ENCODE measurements around the gene AKAP6.
A peak's percentile ranks its signal among the peaks of the same experiment; 100 is the strongest.

Gene AKAP6

GRCh38 chr14:32682214-32682613 is 353.1 kb downstream of the AKAP6 start:
- no peak for DNase-seq

- no peak for DNase-seq
Measured at GRCh38 chr14:32683679-32684078, 354.6 kb downstream of the AKAP6 start.

GRCh38 chr14:32688941-32689340 is 359.8 kb downstream of the AKAP6 start:
- DNase-seq: no peak

DNA sequence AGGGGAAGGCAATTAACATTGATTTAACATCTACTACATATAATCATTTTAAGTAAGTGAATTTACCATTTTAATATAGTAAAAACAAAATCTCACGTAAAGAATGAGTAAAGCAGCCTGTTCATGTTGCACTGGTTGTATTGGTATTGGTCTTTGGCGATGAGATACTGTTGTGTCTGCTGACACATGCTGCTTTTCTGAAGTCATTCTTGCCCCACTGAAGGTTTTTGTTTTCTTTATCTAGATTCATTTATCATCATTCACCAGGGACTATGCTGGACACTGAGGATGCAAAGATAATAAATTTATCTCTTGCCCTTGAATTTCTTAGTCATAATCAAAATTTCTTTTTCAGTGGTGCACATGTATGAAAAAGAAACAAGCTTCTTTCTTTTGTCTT is 363.3 kb downstream of the AKAP6 start:
- no peak for DNase-seq

GRCh38 chr14:32693114-32693513 is 364.0 kb downstream of the AKAP6 start:
- no peak for DNase-seq

DNA sequence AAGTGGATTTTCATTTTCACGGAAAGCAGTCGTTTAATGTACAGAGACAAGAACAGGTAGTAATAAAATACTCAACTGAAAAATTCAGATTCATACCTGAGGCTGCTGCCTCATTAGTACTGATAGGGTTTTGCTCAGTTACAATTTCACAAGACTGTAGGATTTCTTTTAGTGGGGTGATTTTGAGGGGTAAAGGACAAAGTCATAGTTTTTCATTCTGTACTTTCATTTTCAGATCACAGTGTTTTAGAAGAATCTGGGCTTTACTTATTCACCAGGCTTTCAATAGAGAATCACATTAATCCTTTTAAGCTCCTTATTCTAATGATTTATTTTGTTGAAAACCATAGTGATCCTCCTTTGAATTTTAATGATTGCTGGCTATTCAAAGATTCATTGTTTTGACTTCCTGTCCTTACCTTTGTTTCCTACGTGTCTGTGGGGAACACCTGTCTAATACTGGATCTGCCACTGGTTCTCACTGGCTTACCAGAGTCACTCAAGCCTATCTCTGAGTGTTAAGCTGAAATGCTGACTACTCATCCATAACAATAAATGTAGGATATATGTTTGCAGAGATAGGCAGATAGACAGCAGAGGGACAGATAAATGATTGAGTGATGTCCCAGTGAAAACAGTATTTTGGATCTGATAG is 365.8 kb downstream of the AKAP6 start:
- DNase-seq: no peak

GRCh38 chr14:32696325-32697091 is 367.4 kb downstream of the AKAP6 start:
- DNase-seq: no peak

GRCh38 chr14:32697114-32697513 is 368.0 kb downstream of the AKAP6 start:
- DNase-seq: no peak

GRCh38 chr14:32697704-32698103 is 368.6 kb downstream of the AKAP6 start:
- no peak for DNase-seq

DNA sequence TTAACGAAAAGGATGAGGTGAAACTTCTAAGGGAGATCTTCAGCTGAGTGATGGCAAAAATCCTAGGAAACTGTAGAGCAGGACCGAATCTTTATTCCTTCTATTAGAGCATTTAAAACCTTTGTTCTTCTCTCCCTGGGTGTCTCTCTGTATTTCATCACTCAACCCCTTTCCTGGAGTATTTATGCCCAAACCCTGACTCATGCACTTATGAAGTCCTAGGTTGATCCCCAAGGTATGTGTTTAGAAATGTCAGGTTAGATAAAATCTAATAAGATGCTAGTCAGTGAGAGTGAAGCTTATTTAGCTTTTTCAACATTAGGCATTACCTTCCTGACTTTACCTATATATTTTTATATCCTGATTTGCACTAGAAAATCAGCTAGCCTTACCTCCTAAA is 369.7 kb downstream of the AKAP6 start:
- DNase-seq: no peak

DNA sequence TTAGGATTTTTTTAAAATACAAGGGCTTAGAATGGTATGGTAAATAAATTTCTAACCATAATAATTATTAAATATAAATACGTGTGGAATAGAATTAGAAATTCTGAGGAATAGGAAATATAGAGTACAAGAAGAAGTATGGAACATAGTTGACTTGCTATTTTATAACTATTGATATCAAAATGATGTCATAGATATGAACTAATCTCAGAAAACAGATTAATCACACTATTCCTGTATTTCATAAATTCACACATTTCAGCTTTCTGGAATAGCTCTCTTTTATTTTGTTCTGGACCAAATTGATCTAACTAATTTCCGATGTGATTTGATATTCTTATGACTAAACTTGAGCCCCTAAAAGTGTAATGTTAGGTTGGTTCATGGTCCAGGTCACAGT is 372.4 kb downstream of the AKAP6 start:
- DNase-seq: no peak

DNA sequence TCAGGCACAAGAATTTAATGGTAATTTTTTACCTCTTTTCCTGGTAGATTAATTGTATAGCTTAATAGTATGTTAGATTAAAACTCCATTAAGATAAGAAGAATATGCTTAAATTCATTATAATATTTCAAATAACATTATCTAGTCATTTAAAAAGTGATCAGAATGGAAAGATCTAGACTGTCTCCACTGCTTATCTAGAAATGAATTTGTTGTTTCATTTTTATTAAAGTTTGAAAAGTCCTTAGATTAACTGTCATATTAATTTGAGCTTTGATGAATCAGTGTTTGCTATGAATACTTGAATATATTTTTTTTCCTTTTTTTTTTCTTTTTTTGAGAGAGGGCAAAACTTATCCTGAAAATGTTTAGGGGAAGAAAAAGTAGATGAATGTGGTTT is 373.0 kb downstream of the AKAP6 start:
- DNase-seq: no peak

- peak in 1 of 5 experiments; percentile 15 for DNase-seq
Measured at GRCh38 chr14:32702562-32702961, 373.5 kb downstream of the AKAP6 start.

DNA sequence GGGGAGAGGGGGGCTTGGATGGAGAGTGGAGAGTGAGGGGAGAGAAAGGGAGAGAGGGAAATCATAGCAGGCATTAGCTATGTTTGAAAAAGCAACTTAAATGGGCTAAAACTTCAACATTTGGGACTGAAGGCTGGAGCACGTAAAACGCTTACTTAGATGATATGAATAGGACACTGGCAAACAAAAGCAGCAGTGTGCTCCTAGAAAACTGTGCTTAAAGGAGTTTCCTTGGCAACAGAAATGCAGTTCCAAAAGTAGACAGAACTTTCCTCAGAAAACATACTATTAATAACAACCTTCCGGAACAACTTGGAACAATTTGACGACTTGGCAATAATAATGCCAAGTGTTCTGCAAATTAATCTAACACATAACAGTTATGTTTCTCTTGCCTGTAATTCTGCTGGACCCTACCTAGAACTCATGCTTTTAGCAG is 374.1 kb downstream of the AKAP6 start:
- DNase-seq: no peak

- no peak for DNase-seq
Measured at GRCh38 chr14:32706721-32707519, 377.8 kb downstream of the AKAP6 start.

GRCh38 chr14:32707742-32708500 is 378.8 kb downstream of the AKAP6 start:
- DNase-seq: no peak

- DNase-seq: no peak
Measured at GRCh38 chr14:32709027-32709426, 379.9 kb downstream of the AKAP6 start.

DNA sequence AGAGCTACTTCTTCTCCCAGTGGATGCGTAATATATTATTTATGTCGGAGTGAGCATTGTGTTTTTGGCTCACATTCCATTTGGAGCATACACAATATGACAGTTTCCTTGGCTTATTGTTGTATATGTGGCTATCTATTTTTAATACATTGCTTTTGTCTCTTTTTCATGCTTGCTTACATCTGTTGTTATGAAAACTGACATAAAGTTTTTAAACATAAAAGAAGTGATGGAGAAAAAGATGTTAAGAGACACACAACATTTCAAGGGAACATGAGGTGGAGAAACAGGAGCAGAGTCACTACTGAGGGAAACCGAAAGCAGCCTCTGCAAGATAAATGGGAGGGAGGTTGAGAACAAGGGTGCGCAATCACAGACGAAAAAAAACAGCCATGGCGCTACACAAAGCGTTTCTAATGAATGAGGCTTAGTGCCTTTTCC is 381.2 kb downstream of the AKAP6 start:
- no peak for DNase-seq

DNA sequence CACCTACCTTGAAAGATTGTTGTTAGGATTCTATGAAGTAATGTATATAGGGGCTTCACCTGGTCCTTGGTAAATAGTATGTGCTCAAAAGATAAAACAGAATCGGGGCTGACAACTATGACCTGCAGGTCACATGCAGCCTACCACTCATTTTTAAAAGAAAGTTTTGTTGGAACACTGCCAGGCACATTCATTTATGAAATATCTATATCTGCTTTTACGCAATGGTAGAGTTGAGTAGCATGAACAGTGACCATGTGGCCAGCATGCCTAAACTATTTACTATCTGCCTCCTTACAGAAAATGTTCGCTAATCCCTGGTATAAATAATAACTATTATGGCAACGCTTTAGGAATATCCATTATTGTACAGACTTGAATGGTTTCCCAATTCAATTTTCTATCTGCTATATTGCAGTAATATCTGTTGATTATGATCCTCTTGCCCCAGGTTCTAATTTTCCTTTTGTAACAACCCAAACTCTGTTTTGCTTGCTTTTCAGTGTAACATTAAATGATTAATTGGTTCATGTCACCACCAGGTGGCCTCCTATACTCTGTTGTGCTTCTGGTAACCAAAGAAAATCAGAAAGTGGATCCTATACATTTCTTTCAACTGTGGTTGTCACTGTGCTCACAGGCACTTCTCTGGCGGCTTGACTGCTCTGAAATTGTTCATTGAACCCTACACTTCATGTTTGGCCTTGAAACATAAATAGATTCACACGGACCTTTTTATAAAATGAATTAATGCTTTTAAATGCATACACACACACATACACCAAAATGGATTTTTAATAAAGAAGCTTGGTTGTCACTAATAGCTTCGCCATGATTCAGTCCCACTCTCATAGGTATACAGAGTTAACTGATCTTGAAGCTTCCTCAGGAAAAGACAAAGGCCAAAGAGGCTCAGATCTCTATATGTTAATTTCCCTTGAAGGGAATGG is 381.9 kb downstream of the AKAP6 start:
- DNase-seq: peak in 1 of 5 experiments; percentile 32

- DNase-seq: no peak
Measured at GRCh38 chr14:32713856-32714255, 384.8 kb downstream of the AKAP6 start.

GRCh38 chr14:32719601-32720000 is 390.5 kb downstream of the AKAP6 start:
- DNase-seq: no peak
